Neural cell (in vitro differentiated cells): ENCODE measurements around the gene TPPP.

Experiments used
- CTCF ChIP-seq: fragments of 450-650 bp; IDR thresholded peaks from 2 replicates; pipeline ENCODE4 v1.5.1; 2014; ENCODE audit warnings: antibody characterized with exemption, mild to moderate bottlenecking, moderate library complexity; ENCODE audit not compliant: poor library complexity, severe bottlenecking
- MXI1 ChIP-seq: fragments of 450-650 bp; conservative IDR thresholded peaks from 2 replicates; pipeline ENCODE4 v1.6.1; 2014; ENCODE audit warnings: antibody characterized with exemption, mild to moderate bottlenecking; ENCODE audit not compliant: poor library complexity, severe bottlenecking

- TF ChIP-seq CTCF (no peak), MXI1 (no peak)
Measured at GRCh38 chr5:647727-648126, 45.4 kb downstream of the TPPP start.
